Stimulated activated CD8-positive, alpha-beta memory T cell treated with anti-CD3 and anti-CD28 coated beads, Interleukin-15, amount 100 ng/mL, for 1 hour (primary cell): ENCODE data around the gene RO60.
A peak's percentile ranks its signal among the peaks of the same experiment; 100 is the strongest.

Experiments used
- DNase-seq: peaks from one replicate; pipeline ENCODE4 v3.0.0-alpha.2; 2020; ENCODE audit warnings: low read depth

RO60 gene

GRCh38 chr1:193060938-193061337 is 1.5 kb downstream of the RO60 start:
- DNase-seq: no peak

GRCh38 chr1:193062698-193063463 is 3.5 kb downstream of the RO60 start:
- no peak for DNase-seq

- no peak for DNase-seq
Observed at GRCh38 chr1:193065954-193066353, 6.5 kb downstream of the RO60 start.

- DNase-seq: no peak
Observed at GRCh38 chr1:193066606-193067005, 7.2 kb downstream of the RO60 start.

GRCh38 chr1:193068013-193068412 is 8.6 kb downstream of the RO60 start:
- no peak for DNase-seq

GRCh38 chr1:193069748-193070385 is 10.5 kb downstream of the RO60 start:
- no peak for DNase-seq

GRCh38 chr1:193070386-193070753 is 11.0 kb downstream of the RO60 start:
- no peak for DNase-seq

- DNase-seq: no peak
Observed at GRCh38 chr1:193070942-193071341, 11.5 kb downstream of the RO60 start.

GRCh38 chr1:193077991-193078390 is 18.6 kb downstream of the RO60 start:
- no peak for DNase-seq

- no peak for DNase-seq
Observed at GRCh38 chr1:193079187-193079586, 19.8 kb downstream of the RO60 start.

GRCh38 chr1:193083365-193084088 is 24.1 kb downstream of the RO60 start:
- no peak for DNase-seq

GRCh38 chr1:193085263-193085662 is 25.9 kb downstream of the RO60 start:
- DNase-seq: no peak

GRCh38 chr1:193086342-193086741 is 26.9 kb downstream of the RO60 start:
- no peak for DNase-seq

- DNase-seq: no peak
Observed at GRCh38 chr1:193087893-193088292, 28.5 kb downstream of the RO60 start.

- DNase-seq: no peak
Observed at GRCh38 chr1:193090865-193091264, 31.5 kb downstream of the RO60 start.

GRCh38 chr1:193094112-193094511 is 34.7 kb downstream of the RO60 start:
- no peak for DNase-seq

- no peak for DNase-seq
Observed at GRCh38 chr1:193102662-193103061, 43.2 kb downstream of the RO60 start.

GRCh38 chr1:193103759-193104501 is 44.5 kb downstream of the RO60 start:
- no peak for DNase-seq

GRCh38 chr1:193104502-193104906 is 45.1 kb downstream of the RO60 start:
- no peak for DNase-seq

GRCh38 chr1:193104907-193105820 is 45.8 kb downstream of the RO60 start, which contains the start of gene GLRX2:
GLRX2 (minus strand) TSS chr1:193105414; CDS start chr1:193105382, 32 bp downstream.
- peak; percentile 44 for DNase-seq

- DNase-seq: no peak
Observed at GRCh38 chr1:193105821-193106177, 46.4 kb downstream of the RO60 start.
